GM21447 (cell line): ENCODE results near the gene TMEM100.
"Not testable (repeated sequence)": the region's sequence is repeated elsewhere in the genome, so short reads cannot be mapped to it uniquely, and the experiment has no call there.

ENCODE experiments used
- ATAC-seq: cut with Tn5 transposase; IDR thresholded peaks from one replicate; pipeline ENCODE4 v1.9.1; 2021; ENCODE audit not compliant: unreplicated experiment

Gene TMEM100

DNA sequence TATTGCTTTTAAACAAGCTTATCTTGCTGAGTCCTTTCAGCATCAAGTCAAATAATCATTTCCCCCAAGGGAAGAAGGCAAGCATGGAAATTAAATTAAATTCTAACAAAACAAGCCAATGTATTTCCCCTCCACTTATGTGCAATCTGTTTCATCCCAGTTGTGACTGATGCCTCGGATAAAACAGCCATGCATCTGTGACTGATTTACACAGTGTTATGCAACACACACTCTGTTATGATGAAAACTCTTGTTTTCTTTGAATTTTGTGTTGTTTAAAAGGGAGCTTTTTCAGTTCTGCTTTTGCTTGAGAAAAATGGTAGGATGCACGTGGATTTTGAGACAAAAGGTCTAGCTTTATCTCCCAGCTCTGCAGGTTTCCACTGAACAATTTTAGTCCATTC, 32.6 kb downstream of the TMEM100 start:
- no peak for ATAC-seq

DNA sequence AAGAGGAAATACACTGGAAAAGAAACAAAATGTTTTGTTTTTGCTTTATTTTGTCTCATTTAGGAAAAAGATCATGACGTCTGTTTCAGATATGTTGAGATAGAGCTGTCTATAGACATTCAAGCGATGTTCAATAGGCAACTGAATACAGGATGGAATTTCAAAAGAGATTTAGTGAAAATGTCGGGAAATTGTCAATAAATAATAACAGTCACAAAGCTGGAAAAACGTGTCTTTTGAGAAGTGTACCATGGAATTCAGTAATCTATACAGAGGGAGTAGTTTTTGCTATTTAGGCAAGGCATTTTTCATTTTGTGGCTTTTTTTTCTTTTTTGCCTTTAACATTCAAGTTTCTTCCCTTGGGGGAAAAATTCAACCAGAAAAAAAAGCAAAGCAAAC, 33.0 kb downstream of the TMEM100 start:
- no peak for ATAC-seq

DNA sequence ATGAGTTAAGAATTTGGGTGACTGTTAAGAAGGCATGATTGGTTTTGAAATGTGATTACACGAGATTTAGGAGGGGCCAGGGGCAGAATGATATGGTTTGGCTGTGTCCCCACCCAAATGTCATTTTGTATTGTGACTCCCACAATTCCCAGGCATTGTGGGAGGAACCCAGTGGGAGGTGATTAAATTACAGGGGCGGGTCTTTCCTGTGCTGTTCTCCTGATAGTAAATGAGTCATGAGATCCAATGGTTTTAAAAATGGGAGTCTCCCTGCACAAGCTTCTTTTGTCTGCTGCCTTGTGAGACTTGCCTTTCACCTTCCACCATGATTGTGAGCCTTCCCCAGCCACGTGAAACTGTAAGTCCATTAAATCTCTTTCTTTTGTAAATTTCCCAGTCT, 34.6 kb downstream of the TMEM100 start:
- ATAC-seq, result no peak

GRCh38 chr17:55687037-55687436, 35.6 kb downstream of the TMEM100 start:
- no peak for ATAC-seq

DNA sequence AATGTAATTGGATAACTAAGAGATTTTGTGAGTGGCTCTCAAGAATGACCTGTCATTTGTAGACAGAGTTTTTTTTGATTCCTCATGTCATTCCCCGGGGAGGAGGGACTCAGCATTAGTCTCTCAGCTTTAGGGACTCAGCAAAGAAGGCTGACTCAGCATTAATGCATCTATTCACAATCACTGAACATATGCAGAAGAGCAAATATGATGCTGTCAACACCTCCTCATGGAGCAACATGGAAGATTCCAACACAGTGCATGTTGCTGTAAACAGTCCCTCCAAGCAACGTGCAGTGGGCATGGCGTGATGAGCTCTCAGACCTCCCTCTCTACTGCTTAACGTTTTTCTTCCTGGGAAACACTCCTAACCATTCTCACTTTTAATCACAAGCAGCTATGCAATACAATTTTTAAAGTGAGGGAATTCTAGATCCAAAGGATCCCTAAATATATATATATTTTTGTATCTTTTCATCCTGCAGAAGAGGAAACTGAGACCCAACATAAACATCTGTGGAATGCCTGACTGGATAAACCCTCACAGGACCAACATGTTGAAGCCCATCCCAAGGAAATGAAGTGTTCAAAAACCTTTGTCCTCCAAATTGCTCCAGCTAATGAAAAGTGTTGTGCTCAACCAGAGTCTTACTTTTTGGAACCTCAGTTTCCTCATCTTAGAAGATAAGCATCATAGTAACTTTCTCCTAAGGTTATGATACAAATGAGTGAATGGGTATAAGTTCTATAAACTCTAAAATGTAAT, 38.9 kb downstream of the TMEM100 start:
- ATAC-seq, result no peak

DNA sequence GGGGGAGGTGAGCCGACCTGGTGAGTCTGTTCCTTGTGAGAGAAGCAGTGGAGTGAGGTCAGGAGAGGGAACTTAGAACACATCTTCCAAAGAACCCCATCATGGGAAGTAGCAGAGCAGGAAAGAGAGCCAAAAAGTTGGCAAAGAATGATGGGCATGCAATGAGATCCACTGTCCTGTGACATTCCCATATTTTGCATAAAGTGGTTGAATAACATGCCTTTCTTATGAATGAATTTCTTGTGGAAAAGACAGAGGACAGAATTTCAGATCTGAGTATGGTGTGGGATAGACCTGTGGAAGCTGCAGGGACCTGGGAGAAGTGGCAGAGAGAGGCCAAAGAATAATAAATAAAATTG, 41.3 kb downstream of the TMEM100 start:
- ATAC-seq, result no peak

- no peak for ATAC-seq
Measured at GRCh38 chr17:55680686-55681341, 41.9 kb downstream of the TMEM100 start.

- ATAC-seq, result no peak
Measured at GRCh38 chr17:55677446-55677845, 45.2 kb downstream of the TMEM100 start.

- ATAC-seq, result no peak
Measured at GRCh38 chr17:55676274-55676673, 46.4 kb downstream of the TMEM100 start.

DNA sequence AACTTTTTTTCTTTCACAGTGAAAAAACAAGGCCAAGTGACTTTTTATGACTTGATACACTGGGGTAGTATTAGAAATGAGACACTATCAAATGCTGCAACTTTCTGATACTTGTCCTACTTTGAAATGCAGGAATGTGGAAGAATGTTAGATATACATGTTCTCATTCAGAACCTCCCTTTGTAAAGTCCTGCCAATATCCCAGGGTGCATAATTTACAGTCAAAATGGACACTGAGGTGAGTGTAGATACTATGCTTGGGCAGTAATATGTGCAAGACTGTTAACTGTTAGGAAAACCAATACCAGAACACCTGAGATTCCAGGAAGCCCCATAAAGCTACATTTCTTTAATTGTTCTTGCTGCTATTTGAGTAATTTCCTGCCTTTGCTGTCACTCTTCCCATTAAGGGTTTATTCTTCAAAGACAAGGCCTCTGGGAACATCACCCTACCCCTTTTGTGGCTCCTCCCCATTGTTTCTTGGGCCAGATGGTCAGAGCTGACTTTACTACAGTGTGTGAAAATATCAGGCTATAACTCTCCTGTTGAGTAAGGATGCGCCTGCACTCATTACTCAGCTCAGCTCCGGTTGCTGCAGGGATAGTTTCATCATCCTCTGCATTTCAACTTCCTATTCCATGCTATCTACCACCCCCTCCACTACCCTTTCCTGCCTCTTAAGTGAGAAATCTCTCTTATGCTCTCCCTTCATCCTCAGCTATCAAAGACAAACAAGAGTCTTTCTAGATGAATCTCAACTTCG, 48.7 kb downstream of the TMEM100 start:
- ATAC-seq, result no peak

GRCh38 chr17:55672585-55673501, 49.8 kb downstream of the TMEM100 start:
- no peak for ATAC-seq

- not testable (repeated sequence) for ATAC-seq
Measured at GRCh38 chr17:55672010-55672409, 50.7 kb downstream of the TMEM100 start.
